Right lobe of liver (tissue), 6 donors: ENCODE results near the gene RIT2. TPM values are rescaled to one million over a fixed set of nuclear protein-coding genes. Genes with fewer than 3 reads are reported as not detected.

Experiments
- ATAC-seq, 4 donors: fragments of 200-7000 bp; cut with Tn5 transposase; one replicate each; pipeline ENCODE4 v1.9.1; 2020; ENCODE audit warnings: mild to moderate bottlenecking in 4 of 4, moderate library complexity in 4 of 4
- DNase-seq, 3 donors: peaks; one replicate each; pipeline ENCODE4 v3.0.0-alpha.2; 2020
- H3K27ac ChIP-seq, 3 donors: fragments of 200-600 bp; one replicate each; pipeline ENCODE4 v1.8.0; 2022
- H3K27me3 ChIP-seq, 2 donors: fragments of 200-600 bp; one replicate each; pipeline ENCODE4 v1.8.0; 2022
- H3K36me3 ChIP-seq, 4 donors: fragments of 200-600 bp; sonication (generic) in 1 of 4; one replicate each; pipeline versions ENCODE4 v1.5.1 to v1.8.0; 2017 to 2022; ENCODE audit warnings: control low read depth in 1 of 4
- H3K4me1 ChIP-seq, 4 donors: fragments of 200-600 bp; sonication (generic) in 1 of 4; one replicate each; pipeline versions ENCODE4 v1.5.1 to v1.8.0; 2017 to 2022; ENCODE audit warnings: control low read depth in 1 of 4
- H3K4me3 ChIP-seq, 3 donors: fragments of 200-600 bp; one replicate each; pipeline ENCODE4 v1.8.0; 2022
- H3K9me3 ChIP-seq, 4 donors: fragments of 200-600 bp; sonication (generic) in 1 of 4; one replicate each; pipeline versions ENCODE4 v1.5.1 to v1.8.0; 2017 to 2022; ENCODE audit warnings: control low read depth in 1 of 4
- POLR2A ChIP-seq: fragments of 450-650 bp; IDR thresholded peaks from one replicate; pipeline ENCODE4 v1.6.1; 2017; ENCODE audit warnings: antibody characterized with exemption, mild to moderate bottlenecking
- WGBS: methylation state at CpG from one replicate; pipeline ENCODE4 v1.1.6; 2018; ENCODE audit warnings: low coverage, low lambda C conversion rate; ENCODE audit not compliant: insufficient coverage; ENCODE audit errors: missing lambda C conversion rate; 5-methylcytosine and 5-hydroxymethylcytosine counted together
- intact Hi-C, 2 donors: fragments of 100-400 bp; cut with DNase I; formaldehyde crosslinking; loops; one replicate each; pipeline versions ENCODE4 v1.11.2 to v1.14.1; 2022
- total RNA-seq, 6 experiments: library from RNA; depleted of rRNA in 2 of 6; stranded (reverse); fragments of >200 nt in 2 of 6; fragmentation: NEBNext Ultra II Directional in 3 of 6; extraction: Animal tissue kit (Norgen Biotek cat#: 25700) in 3 of 6; gene quantifications; one replicate each; pipeline versions ENCODE4 v1.1.0 to v1.2.4, GENCODE V29; 2016 to 2023
- TF ChIP-seq, protein P1 (sequence below), 4 donors: fragments of 200-600 bp in 3 of 4; fragments of 450-650 bp in 1 of 4; IDR thresholded peaks; one replicate each; pipeline versions ENCODE4 v1.5.1 to v1.8.0; 2016 to 2022; ENCODE audit warnings: antibody characterized with exemption in 4 of 4, mild to moderate bottlenecking in 2 of 4
- donor health status: DM: no; HTN: yes; CAD: no.
- donor health status: DM: no; HTN: no; CAD: no.
- donor health status: DM: no; HTN: no; CAD: no.
- donor health status: DM: no; HTN: yes; CAD: no.
- donor health status: DM: no; HTN: yes; CAD: no.

Gene RIT2
- total RNA-seq, 6 experiments from 2014 or later = not detected

DNA sequence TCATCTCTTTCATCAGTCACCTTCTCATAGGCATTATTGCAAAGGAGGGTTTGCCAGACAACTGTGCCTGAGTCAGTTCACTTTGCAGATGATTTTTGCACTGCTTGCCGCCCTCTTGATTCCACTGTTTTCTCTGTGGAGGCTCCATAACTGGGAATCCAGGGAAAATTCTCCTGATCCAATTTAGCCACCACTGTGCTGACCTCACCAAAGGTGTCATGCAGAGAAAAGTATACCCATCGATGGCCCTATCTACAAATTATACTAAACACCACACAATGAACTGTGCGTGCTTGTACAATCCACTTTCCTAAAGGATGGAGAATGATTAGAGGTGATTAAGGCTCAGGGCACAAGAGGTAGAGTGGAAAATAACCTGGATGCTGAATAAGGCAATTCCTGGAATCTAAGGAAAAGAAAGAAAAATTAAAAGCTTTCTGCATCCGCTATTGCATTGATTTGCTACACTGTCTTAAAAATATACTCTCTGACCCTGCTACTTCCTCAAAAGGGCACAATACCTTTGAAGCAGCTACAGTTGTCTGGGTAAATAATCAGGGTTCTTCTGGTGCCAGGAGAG, 409.4 kb downstream of the RIT2 start:
- ATAC-seq = no peak
- H3K36me3 ChIP-seq = no peaks in the 10 kb centered on the region
- TF ChIP-seq, protein P1, sequence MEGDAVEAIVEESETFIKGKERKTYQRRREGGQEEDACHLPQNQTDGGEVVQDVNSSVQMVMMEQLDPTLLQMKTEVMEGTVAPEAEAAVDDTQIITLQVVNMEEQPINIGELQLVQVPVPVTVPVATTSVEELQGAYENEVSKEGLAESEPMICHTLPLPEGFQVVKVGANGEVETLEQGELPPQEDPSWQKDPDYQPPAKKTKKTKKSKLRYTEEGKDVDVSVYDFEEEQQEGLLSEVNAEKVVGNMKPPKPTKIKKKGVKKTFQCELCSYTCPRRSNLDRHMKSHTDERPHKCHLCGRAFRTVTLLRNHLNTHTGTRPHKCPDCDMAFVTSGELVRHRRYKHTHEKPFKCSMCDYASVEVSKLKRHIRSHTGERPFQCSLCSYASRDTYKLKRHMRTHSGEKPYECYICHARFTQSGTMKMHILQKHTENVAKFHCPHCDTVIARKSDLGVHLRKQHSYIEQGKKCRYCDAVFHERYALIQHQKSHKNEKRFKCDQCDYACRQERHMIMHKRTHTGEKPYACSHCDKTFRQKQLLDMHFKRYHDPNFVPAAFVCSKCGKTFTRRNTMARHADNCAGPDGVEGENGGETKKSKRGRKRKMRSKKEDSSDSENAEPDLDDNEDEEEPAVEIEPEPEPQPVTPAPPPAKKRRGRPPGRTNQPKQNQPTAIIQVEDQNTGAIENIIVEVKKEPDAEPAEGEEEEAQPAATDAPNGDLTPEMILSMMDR (IDR thresholded peaks at IDR 0.05) = no peak
- TF ChIP-seq POLR2A = no peak
- WGBS = 77% methylated on average over 4 of the region's 4 CpGs
- H3K27ac ChIP-seq = no peak overlapping the region
- H3K9me3 ChIP-seq = no peaks in the 10 kb centered on the region
- H3K4me1 ChIP-seq = no peaks in the 10 kb centered on the region
- no peak overlapping the region for H3K4me3 ChIP-seq
- H3K27me3 ChIP-seq = no peaks in the 10 kb centered on the region
- DNase-seq = no peak
- intact Hi-C loops = no loop called here

Other genes with a start within 250 kb of the RIT2 start
- gene SYT4, start 161.8 kb upstream of the RIT2 start, total RNA-seq = not detected